CD8-positive, alpha-beta memory T cell (primary cell): Measurements from ENCODE around the gene SRP19. TPM values are rescaled to one million over a fixed set of nuclear protein-coding genes. Genes with fewer than 3 reads are reported as not detected.
"Not testable (repeated sequence)": the region's sequence is repeated elsewhere in the genome, so short reads cannot be mapped to it uniquely, and the experiment has no call there.

Source experiments
- CTCF ChIA-PET: fragments of 350-600 bp; sonication (Branson Sonifier 250); formaldehyde crosslinking; loops from one replicate; lab custom pipeline; 2021; ENCODE audit warnings: antibody characterized with exemption; lab: Charles Lee
- POLR2A ChIA-PET: fragments of 350-600 bp; sonication (Branson Sonifier 250); formaldehyde crosslinking; loops from one replicate; lab custom pipeline; 2021; ENCODE audit warnings: antibody characterized with exemption; lab: Charles Lee
- DNase-seq, 5 donors: peaks; one replicate each; pipeline versions ENCODE4 v3.0.0 to v3.0.0-alpha.2; 2020 to 2022; ENCODE audit warnings: mixed read lengths in 1 of 5
- H3K27ac ChIP-seq: one replicate; pipeline ENCODE4 v1.7.0; 2013; ENCODE audit warnings: low read depth, mild to moderate bottlenecking, low read length, moderate library complexity
- H3K27me3 ChIP-seq: 2 replicates; pipeline ENCODE4 v1.7.0; 2013; ENCODE audit warnings: low read length, mild to moderate bottlenecking; ENCODE audit not compliant: insufficient read depth, poor library complexity, severe bottlenecking
- H3K36me3 ChIP-seq: 2 replicates; pipeline ENCODE4 v1.7.0; 2013; ENCODE audit warnings: mild to moderate bottlenecking, low read length, moderate library complexity; ENCODE audit not compliant: insufficient read depth
- H3K4me1 ChIP-seq: 2 replicates; pipeline ENCODE4 v1.7.0; 2013; ENCODE audit warnings: mild to moderate bottlenecking, low read length, moderate library complexity; ENCODE audit not compliant: insufficient read depth
- H3K4me3 ChIP-seq: 2 replicates; pipeline ENCODE4 v1.7.0; 2013; ENCODE audit warnings: mild to moderate bottlenecking, low read length
- H3K9me3 ChIP-seq: 2 replicates; pipeline ENCODE4 v1.7.0; 2013; ENCODE audit warnings: mild to moderate bottlenecking, low read length
- H3K27ac Mint-ChIP-seq, 8 donors: one replicate each; pipeline ENCODE4 v1.8.0; 2020 to 2021; ENCODE audit warnings: mixed read lengths in 8 of 8, mild to moderate bottlenecking in 6 of 8, inconsistent platforms in 3 of 8, moderate library complexity in 3 of 8
- H3K27me3 Mint-ChIP-seq, 2 donors: one replicate each; pipeline ENCODE4 v1.8.0; 2020 to 2021; ENCODE audit warnings: mixed read lengths in 2 of 2, mild to moderate bottlenecking in 1 of 2, moderate library complexity in 1 of 2
- H3K36me3 Mint-ChIP-seq, 3 donors: one replicate each; pipeline ENCODE4 v1.8.0; 2020 to 2021; ENCODE audit warnings: mixed read lengths in 3 of 3, inconsistent platforms in 1 of 3, mild to moderate bottlenecking in 1 of 3
- H3K4me1 Mint-ChIP-seq, 3 donors: one replicate each; pipeline ENCODE4 v1.8.0; 2020 to 2021; ENCODE audit warnings: mixed read lengths in 3 of 3, inconsistent platforms in 1 of 3, mild to moderate bottlenecking in 1 of 3
- H3K4me3 Mint-ChIP-seq, 7 donors: one replicate each; pipeline ENCODE4 v1.8.0; 2020 to 2021; ENCODE audit warnings: mixed read lengths in 7 of 7, mild to moderate bottlenecking in 6 of 7, moderate library complexity in 4 of 7, inconsistent platforms in 2 of 7
- H3K9me3 Mint-ChIP-seq, 5 donors: one replicate each; pipeline ENCODE4 v1.8.0; 2020 to 2022; ENCODE audit warnings: mixed read lengths in 5 of 5, mild to moderate bottlenecking in 3 of 5, moderate library complexity in 2 of 5, inconsistent platforms in 1 of 5
- polyA plus RNA-seq: library from polyadenylated mRNA; unstranded; fragments of 300-500 nt; fragmentation: Illumina TruSeq; gene quantifications from one replicate; pipeline ENCODE4 v1.2.3, GENCODE V29; 2021
- total RNA-seq, 2 experiments: library from RNA; stranded (reverse); gene quantifications; one replicate each; pipeline ENCODE4 v1.2.3, GENCODE V29; 2021

Gene SRP19
- total and polyA plus RNA-seq, 3 experiments from 2014 or later: 68.0 to 143 (median 68.3) TPM

- peaks cover 18 to 25% (median 21%) of the 10 kb centered on the region in 3 donors for H3K36me3 Mint-ChIP-seq
- H3K4me1 ChIP-seq: peaks cover 27% of the 10 kb centered on the region
- POLR2A ChIA-PET: interaction anchor here (0.6 kb wide), 1 partner anchor 57 kb away, joined by 3 read pairs; no protein-coding TSS in a partner anchor
- peak overlapping the region; percentile 79 to 92 (median 85) for H3K27ac Mint-ChIP-seq
- no peaks in the 10 kb centered on the region for H3K9me3 Mint-ChIP-seq
- no peaks in the 10 kb centered on the region for H3K27me3 Mint-ChIP-seq
- peaks cover 35 to 42% (median 39%) of the 10 kb centered on the region in 3 donors for H3K4me1 Mint-ChIP-seq
- H3K9me3 ChIP-seq: no peaks in the 10 kb centered on the region
- H3K4me3 Mint-ChIP-seq: peak overlapping the region in 6 of 7 donors; percentile 47 to 81 (median 72)
- H3K27me3 ChIP-seq: no peaks in the 10 kb centered on the region
- no peak for DNase-seq
- H3K27ac ChIP-seq: no peak overlapping the region
- peaks cover 15% of the 10 kb centered on the region for H3K36me3 ChIP-seq
- H3K4me3 ChIP-seq: peak overlapping the region; percentile 19
- CTCF ChIA-PET: interaction anchor here (1.0 to 1.7 kb wide), 2 partner anchors 9 to 13 kb away, joined by 3 to 4 read pairs; no protein-coding TSS in a partner anchor
Measured at GRCh38 chr5:112886975-112887374, 25.9 kb downstream of the SRP19 start.

- H3K9me3 ChIP-seq, H3K27me3 Mint-ChIP-seq, H3K9me3 Mint-ChIP-seq, POLR2A ChIA-PET, H3K4me3 ChIP-seq, H3K27me3 ChIP-seq, H3K27ac ChIP-seq, H3K4me3 Mint-ChIP-seq, DNase-seq: not testable (repeated sequence)
- Mint-ChIP-seq H3K36me3 (peaks cover 11 to 53% (median 13%) of the 10 kb centered on the region in 3 donors), H3K27ac (peak overlapping the region in 5 of 8 donors; percentile 4 to 79 (median 30)), H3K4me1 (peaks cover 34 to 49% (median 47%) of the 10 kb centered on the region in 3 donors)
- CTCF ChIA-PET: interaction anchor here (1.0 kb wide), 1 partner anchor 11 kb away, joined by 3 read pairs; no protein-coding TSS in a partner anchor
- Histone ChIP-seq H3K4me1 (peaks cover 22% of the 10 kb centered on the region), H3K36me3 (peaks cover 11% of the 10 kb centered on the region)
Measured at GRCh38 chr5:112892066-112892465, 31.0 kb downstream of the SRP19 start.

- Mint-ChIP-seq H3K4me3 (no peak overlapping the region), H3K4me1 (peaks cover 31 to 49% (median 43%) of the 10 kb centered on the region in 3 donors), H3K36me3 (peaks cover 11 to 53% (median 13%) of the 10 kb centered on the region in 3 donors), H3K27ac (peak overlapping the region in 5 of 8 donors; percentile 4 to 70 (median 38)), H3K9me3 (no peaks in the 10 kb centered on the region), H3K27me3 (no peaks in the 10 kb centered on the region)
- no peak overlapping the region for H3K27ac ChIP-seq
- ChIA-PET POLR2A (no interaction called here), CTCF (interaction anchor here (0.7 kb wide), 1 partner anchor 115 kb away, joined by 3 read pairs; no protein-coding TSS in a partner anchor)
- no peaks in the 10 kb centered on the region for H3K27me3 ChIP-seq
- H3K4me3 ChIP-seq: no peak overlapping the region
- peaks cover 11% of the 10 kb centered on the region for H3K36me3 ChIP-seq
- no peak for DNase-seq
- H3K4me1 ChIP-seq: peaks cover 15% of the 10 kb centered on the region
- no peaks in the 10 kb centered on the region for H3K9me3 ChIP-seq
Measured at GRCh38 chr5:112892776-112893175, 31.7 kb downstream of the SRP19 start.

- Mint-ChIP-seq H3K36me3 (peaks cover 6 to 70% (median 17%) of the 10 kb centered on the region in 3 donors), H3K4me3 (no peak overlapping the region), H3K4me1 (peaks cover 28 to 55% (median 51%) of the 10 kb centered on the region in 3 donors), H3K27me3 (no peaks in the 10 kb centered on the region), H3K27ac (peak overlapping the region in 6 of 8 donors; percentile 2 to 66 (median 36)), H3K9me3 (no peaks in the 10 kb centered on the region)
- H3K36me3 ChIP-seq: peaks cover 20% of the 10 kb centered on the region
- POLR2A ChIA-PET: no interaction called here
- DNase-seq: no peak
- H3K27ac ChIP-seq: no peak overlapping the region
- H3K4me3 ChIP-seq: no peak overlapping the region
- H3K27me3 ChIP-seq: no peaks in the 10 kb centered on the region
- CTCF ChIA-PET: interaction anchor here (0.9 to 1.0 kb wide), 2 partner anchors 18 to 26 kb away, joined by 3 read pairs; no protein-coding TSS in a partner anchor
- H3K4me1 ChIP-seq: no peaks in the 10 kb centered on the region
- H3K9me3 ChIP-seq: no peaks in the 10 kb centered on the region
Measured at GRCh38 chr5:112895682-112896081, 34.6 kb downstream of the SRP19 start.

GRCh38 chr5:112902561-112902960 is 41.5 kb downstream of the SRP19 start:
- POLR2A ChIA-PET: no interaction called here
- no peak overlapping the region for H3K4me3 Mint-ChIP-seq
- no peaks in the 10 kb centered on the region for H3K9me3 Mint-ChIP-seq
- H3K4me1 ChIP-seq: no peaks in the 10 kb centered on the region
- no peak overlapping the region for H3K27ac ChIP-seq
- peaks cover 35 to 72% (median 66%) of the 10 kb centered on the region in 3 donors for H3K4me1 Mint-ChIP-seq
- no peak for DNase-seq
- peaks cover 13% of the 10 kb centered on the region for H3K36me3 ChIP-seq
- H3K4me3 ChIP-seq: no peak overlapping the region
- CTCF ChIA-PET: interaction anchor here (1.1 kb wide), 1 partner anchor 325 kb away, joined by 3 read pairs; no protein-coding TSS in a partner anchor
- H3K27me3 ChIP-seq: no peaks in the 10 kb centered on the region
- peak overlapping the region in 3 of 8 donors; percentile 32 to 66 (median 58) for H3K27ac Mint-ChIP-seq
- no peaks in the 10 kb centered on the region for H3K9me3 ChIP-seq
- H3K27me3 Mint-ChIP-seq: no peaks in the 10 kb centered on the region
- peaks cover 0 to 64% (median 9%) of the 10 kb centered on the region in 3 donors for H3K36me3 Mint-ChIP-seq

GRCh38 chr5:112904996-112905395 is 43.9 kb downstream of the SRP19 start:
- Mint-ChIP-seq H3K36me3 (peaks cover 0 to 59% (median 5%) of the 10 kb centered on the region in 3 donors), H3K27ac (peak overlapping the region in 3 of 8 donors; percentile 33 to 73 (median 36)), H3K4me1 (peaks cover 31 to 66% (median 65%) of the 10 kb centered on the region in 3 donors)
- DNase-seq, H3K4me3 Mint-ChIP-seq, POLR2A ChIA-PET, H3K27ac ChIP-seq, H3K4me3 ChIP-seq, H3K9me3 ChIP-seq, H3K4me1 ChIP-seq, H3K9me3 Mint-ChIP-seq, H3K27me3 Mint-ChIP-seq, H3K27me3 ChIP-seq, H3K36me3 ChIP-seq: not testable (repeated sequence)
- CTCF ChIA-PET: interaction anchor here (0.9 to 1.6 kb wide), 4 partner anchors 10 to 91 kb away, joined by 3 to 5 read pairs (median 3); partner anchors contain the start of gene REEP5

- no peaks in the 10 kb centered on the region for H3K4me1 ChIP-seq
- no peaks in the 10 kb centered on the region for H3K27me3 ChIP-seq
- POLR2A ChIA-PET: no interaction called here
- CTCF ChIA-PET: interaction anchor here (1.6 kb wide), 1 partner anchor 15 kb away, joined by 3 read pairs; the partner anchor contains the start of gene REEP5
- no peak overlapping the region for H3K27ac ChIP-seq
- Mint-ChIP-seq H3K4me1 (peaks cover 36 to 70% (median 67%) of the 10 kb centered on the region in 3 donors), H3K27ac (peak overlapping the region in 5 of 8 donors; percentile 4 to 87 (median 34)), H3K9me3 (no peaks in the 10 kb centered on the region), H3K36me3 (peaks cover 0 to 59% (median 2%) of the 10 kb centered on the region in 3 donors), H3K4me3 (no peak overlapping the region), H3K27me3 (no peaks in the 10 kb centered on the region)
- no peak for DNase-seq
- H3K36me3 ChIP-seq: peaks cover 9% of the 10 kb centered on the region
- H3K9me3 ChIP-seq: no peaks in the 10 kb centered on the region
- H3K4me3 ChIP-seq: no peak overlapping the region
Measured at GRCh38 chr5:112906637-112907036, 45.5 kb downstream of the SRP19 start.

GRCh38 chr5:112907166-112907631 is 46.1 kb downstream of the SRP19 start:
- H3K9me3 Mint-ChIP-seq: no peaks in the 10 kb centered on the region
- Histone ChIP-seq H3K4me3 (no peak overlapping the region), H3K27me3 (no peaks in the 10 kb centered on the region), H3K36me3 (peaks cover 6% of the 10 kb centered on the region), H3K9me3 (no peaks in the 10 kb centered on the region), H3K27ac (no peak overlapping the region), H3K4me1 (no peaks in the 10 kb centered on the region)
- H3K27ac Mint-ChIP-seq: peak overlapping the region; percentile 4 to 87 (median 64)
- DNase-seq: no peak
- ChIA-PET CTCF (no interaction called here), POLR2A (no interaction called here)
- H3K27me3 Mint-ChIP-seq: no peaks in the 10 kb centered on the region
- H3K4me3 Mint-ChIP-seq: no peak overlapping the region
- H3K4me1 Mint-ChIP-seq: peaks cover 42 to 76% (median 73%) of the 10 kb centered on the region in 3 donors
- peaks cover 0 to 57% (median 2%) of the 10 kb centered on the region in 3 donors for H3K36me3 Mint-ChIP-seq
